GM12865 (cell line): ENCODE measurements around the gene CTU2.
"Not testable (repeated sequence)": the region's sequence is repeated elsewhere in the genome, so short reads cannot be mapped to it uniquely, and the experiment has no call there.

Source experiments
- DNase-seq: peaks from one replicate; pipeline ENCODE4 v3.0.0; 2010; ENCODE audit warnings: low read depth
- H3K4me3 ChIP-seq: 2 replicates; pipeline ENCODE4 v1.5.1; 2011; ENCODE audit warnings: mild to moderate bottlenecking, low read depth, low read length, control low read depth
- CTCF ChIP-seq: IDR thresholded peaks from 2 replicates; pipeline ENCODE4 v1.5.1; 2011; ENCODE audit warnings: low read length, control low read depth, low read depth, inconsistent platforms; ENCODE audit not compliant: insufficient read depth; ENCODE audit errors: missing control alignments

The CTU2 gene

DNA sequence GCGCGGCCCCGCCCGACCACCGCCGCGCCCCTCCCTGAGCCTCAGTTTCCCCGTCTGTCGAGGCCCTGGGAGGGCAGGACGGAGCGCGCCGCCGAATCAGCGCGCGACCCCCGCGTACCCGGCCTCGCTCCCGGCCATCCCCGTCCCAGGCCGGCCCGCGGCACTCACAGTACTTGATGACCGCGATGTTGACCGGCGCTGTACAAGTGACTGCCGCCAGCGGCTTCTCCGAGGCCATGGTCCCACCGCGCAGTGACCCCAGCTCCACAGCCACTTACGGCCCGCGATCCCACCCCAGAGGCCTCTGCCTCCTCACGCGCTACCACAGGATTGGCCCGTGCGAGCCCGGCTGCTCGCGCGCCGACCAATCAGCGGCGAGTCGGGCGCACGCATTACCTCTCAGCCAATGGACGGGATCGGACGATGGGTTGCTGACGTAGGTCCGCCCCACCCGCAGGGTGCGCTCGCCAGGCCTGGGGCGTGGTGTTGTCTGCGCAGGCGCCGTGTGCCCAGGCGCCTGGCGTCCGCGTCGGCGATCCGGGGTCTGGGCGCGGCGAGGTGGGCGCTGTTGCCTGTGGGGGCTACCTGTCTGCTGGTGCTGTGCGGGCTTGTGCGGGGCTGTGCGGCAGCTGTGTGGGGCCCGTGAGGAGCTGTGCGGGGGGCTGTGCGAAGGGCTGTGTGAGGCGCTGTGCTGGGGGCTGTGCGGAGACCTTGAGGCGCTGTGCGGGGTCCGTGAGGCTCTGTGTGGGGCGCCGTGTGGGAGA, 43.3 kb upstream of the CTU2 start, which contains the start of gene MVD:
Gene MVD, minus strand, starts transcription at position 249 of the 764 bp plus-strand sequence. Its CDS starts 11 bp downstream, at position 238.
- TF ChIP-seq CTCF = no peak
- peak within 1 kb of the TSS; percentile 95 for H3K4me3 ChIP-seq
- peak; percentile 99 for DNase-seq

GRCh38 chr16:88665148-88665547, 41.2 kb upstream of the CTU2 start:
- DNase-seq = peak; percentile 54

GRCh38 chr16:88665570-88665969, 40.7 kb upstream of the CTU2 start:
- no peak overlapping the region for H3K4me3 ChIP-seq
- DNase-seq = no peak
- no peak for TF ChIP-seq CTCF

More at GRCh38 chr16:88665148-88665547, 41.2 kb upstream of the CTU2 start:
- TF ChIP-seq CTCF = no peak
- no peak overlapping the region for H3K4me3 ChIP-seq

GRCh38 chr16:88667461-88667860, 38.8 kb upstream of the CTU2 start:
- no peak for TF ChIP-seq CTCF

DNA sequence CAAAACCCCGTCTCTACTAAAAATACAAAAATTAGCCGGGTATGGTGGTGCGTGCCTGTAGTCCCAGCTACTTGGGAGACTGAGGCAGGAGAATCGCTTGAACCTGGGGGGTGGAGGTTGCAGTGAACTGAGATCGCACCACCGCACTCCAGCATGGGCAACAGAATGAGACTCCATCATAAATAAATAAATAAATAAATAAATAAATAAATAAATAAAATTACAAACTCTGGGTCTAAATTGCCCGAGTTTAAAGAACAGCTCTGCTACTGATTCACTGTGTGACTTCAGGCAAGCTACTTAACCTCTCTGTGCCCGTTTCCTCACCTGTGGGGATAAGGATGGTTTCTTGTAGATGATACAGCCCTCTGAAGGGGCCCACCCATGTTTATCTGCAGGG, 36.8 kb upstream of the CTU2 start:
- not testable (repeated sequence) for H3K4me3 ChIP-seq, DNase-seq

More at GRCh38 chr16:88667461-88667860, 38.8 kb upstream of the CTU2 start:
- no peak for DNase-seq
- no peak overlapping the region for H3K4me3 ChIP-seq

- no peak overlapping the region for H3K4me3 ChIP-seq
- TF ChIP-seq CTCF = no peak
- DNase-seq = no peak
Measured at GRCh38 chr16:88669980-88670379, 36.3 kb upstream of the CTU2 start.

- H3K4me3 ChIP-seq = no peak overlapping the region
- no peak for TF ChIP-seq CTCF
- no peak for DNase-seq
Measured at GRCh38 chr16:88671806-88672205, 34.5 kb upstream of the CTU2 start.
